ENCODE data around the gene TERT. TPM values are rescaled to one million over a fixed set of nuclear protein-coding genes. Genes with fewer than 3 reads are reported as not detected.

Gene TERT
- total and polyA plus RNA-seq, 10 of the 15 experiments (the other 5 are each of a cell fraction or from before 2014, with no cell fraction given) = 0.08 to 21.5 (median 5.0) TPM

DNA sequence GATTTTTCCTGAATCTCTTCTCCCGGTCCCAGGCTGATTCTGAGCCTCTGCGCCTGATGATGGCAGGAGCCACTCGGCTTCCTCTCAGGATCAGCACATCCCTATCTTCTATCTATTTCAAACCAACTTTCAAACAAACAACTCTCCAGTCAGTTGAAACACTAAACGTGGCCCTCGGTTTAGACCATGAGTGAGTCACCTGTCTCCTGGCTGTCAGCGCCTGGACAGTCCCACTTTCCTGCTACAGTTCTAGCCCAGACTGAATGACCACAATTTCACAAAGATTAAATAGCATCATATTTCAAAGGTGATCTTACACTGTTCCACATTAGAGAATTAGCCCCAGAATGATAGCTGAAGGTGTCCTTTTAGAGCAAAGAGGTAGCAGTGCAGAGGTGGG, 87.3 kb downstream of the TERT start:
- intact Hi-C loops (cut with micrococcal nuclease; ENCODE audit: unreplicated experiment) = no loop called here
- CTCF ChIA-PET = no interaction called here
- in situ Hi-C loops (cut with MboI) = no loop called here
- no peak for ATAC-seq
- Histone ChIP-seq H3K9ac (ENCODE audit: control insufficient read depth, insufficient read depth, low read length) (no peak overlapping the region), H3K79me2 (ENCODE audit: control insufficient read depth, insufficient read depth, low read length) (no peaks in the 10 kb centered on the region), H3K9me3 (replicated peaks; ENCODE audit: control insufficient read depth, insufficient read depth, low read length) (no peaks in the 10 kb centered on the region), H3K36me3 (ENCODE audit: control insufficient read depth in 2 of 2, insufficient read depth in 2 of 2, low read length in 1 of 2) (no peaks in the 10 kb centered on the region), H3K27me3 (replicated peaks in 1 of 2; ENCODE audit: control insufficient read depth in 2 of 2, insufficient read depth in 2 of 2, low read length in 1 of 2) (no peaks in the 10 kb centered on the region), H3K27ac (ENCODE audit: control insufficient read depth, insufficient read depth) (no peak overlapping the region), H3K4me3 (no peak overlapping the region), H4K20me1 (ENCODE audit: control insufficient read depth, insufficient read depth) (no peaks in the 10 kb centered on the region; the same call in 1 of the 2 replicates), H3K4me2 (ENCODE audit: control insufficient read depth, insufficient read depth) (no peak overlapping the region), H3K4me1 (ENCODE audit: control insufficient read depth, insufficient read depth, low read length) (no peaks in the 10 kb centered on the region), H2AFZ (ENCODE audit: control insufficient read depth, low read depth, low read length) (no peak overlapping the region)
- 44% methylated on average over 6 of the region's 6 CpGs for WGBS (ENCODE audit: insufficient coverage, insufficient replicate concordance, low lambda C conversion rate, missing lambda C conversion rate)
- POLR2A ChIA-PET = no interaction called here
- RAD21 ChIA-PET (ENCODE audit: unreplicated experiment) = interaction anchor here (1.2 kb wide), 1 partner anchor 446 kb away, joined by 5 read pairs; no protein-coding TSS in a partner anchor
- BruUV-seq (replicated peaks) = no TSS peak
- FAIRE-seq = no peak
- no peak for DNase-seq (ENCODE audit: low read depth, low spot score)
- SMC1A ChIA-PET (ENCODE audit: uncharacterized antibody, unreplicated experiment) = no interaction called here
- TF ChIP-seq STAT3 (IDR thresholded peaks at IDR 0.05; ENCODE audit: low read depth, low read length) (no peak), ATF7 (IDR thresholded peaks at IDR 0.05; ENCODE audit: low read depth) (no peak), NR2C2 (IDR thresholded peaks at IDR 0.05; ENCODE audit: borderline replicate concordance, control insufficient read depth, insufficient read length, low read depth) (no peak)
- TF ChIP-seq, protein P1, sequence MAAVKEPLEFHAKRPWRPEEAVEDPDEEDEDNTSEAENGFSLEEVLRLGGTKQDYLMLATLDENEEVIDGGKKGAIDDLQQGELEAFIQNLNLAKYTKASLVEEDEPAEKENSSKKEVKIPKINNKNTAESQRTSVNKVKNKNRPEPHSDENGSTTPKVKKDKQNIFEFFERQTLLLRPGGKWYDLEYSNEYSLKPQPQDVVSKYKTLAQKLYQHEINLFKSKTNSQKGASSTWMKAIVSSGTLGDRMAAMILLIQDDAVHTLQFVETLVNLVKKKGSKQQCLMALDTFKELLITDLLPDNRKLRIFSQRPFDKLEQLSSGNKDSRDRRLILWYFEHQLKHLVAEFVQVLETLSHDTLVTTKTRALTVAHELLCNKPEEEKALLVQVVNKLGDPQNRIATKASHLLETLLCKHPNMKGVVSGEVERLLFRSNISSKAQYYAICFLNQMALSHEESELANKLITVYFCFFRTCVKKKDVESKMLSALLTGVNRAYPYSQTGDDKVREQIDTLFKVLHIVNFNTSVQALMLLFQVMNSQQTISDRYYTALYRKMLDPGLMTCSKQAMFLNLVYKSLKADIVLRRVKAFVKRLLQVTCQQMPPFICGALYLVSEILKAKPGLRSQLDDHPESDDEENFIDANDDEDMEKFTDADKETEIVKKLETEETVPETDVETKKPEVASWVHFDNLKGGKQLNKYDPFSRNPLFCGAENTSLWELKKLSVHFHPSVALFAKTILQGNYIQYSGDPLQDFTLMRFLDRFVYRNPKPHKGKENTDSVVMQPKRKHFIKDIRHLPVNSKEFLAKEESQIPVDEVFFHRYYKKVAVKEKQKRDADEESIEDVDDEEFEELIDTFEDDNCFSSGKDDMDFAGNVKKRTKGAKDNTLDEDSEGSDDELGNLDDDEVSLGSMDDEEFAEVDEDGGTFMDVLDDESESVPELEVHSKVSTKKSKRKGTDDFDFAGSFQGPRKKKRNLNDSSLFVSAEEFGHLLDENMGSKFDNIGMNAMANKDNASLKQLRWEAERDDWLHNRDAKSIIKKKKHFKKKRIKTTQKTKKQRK (IDR thresholded peaks at IDR 0.05; ENCODE audit: low read depth, low read length) = no peak
- TF ChIP-seq, protein P2, sequence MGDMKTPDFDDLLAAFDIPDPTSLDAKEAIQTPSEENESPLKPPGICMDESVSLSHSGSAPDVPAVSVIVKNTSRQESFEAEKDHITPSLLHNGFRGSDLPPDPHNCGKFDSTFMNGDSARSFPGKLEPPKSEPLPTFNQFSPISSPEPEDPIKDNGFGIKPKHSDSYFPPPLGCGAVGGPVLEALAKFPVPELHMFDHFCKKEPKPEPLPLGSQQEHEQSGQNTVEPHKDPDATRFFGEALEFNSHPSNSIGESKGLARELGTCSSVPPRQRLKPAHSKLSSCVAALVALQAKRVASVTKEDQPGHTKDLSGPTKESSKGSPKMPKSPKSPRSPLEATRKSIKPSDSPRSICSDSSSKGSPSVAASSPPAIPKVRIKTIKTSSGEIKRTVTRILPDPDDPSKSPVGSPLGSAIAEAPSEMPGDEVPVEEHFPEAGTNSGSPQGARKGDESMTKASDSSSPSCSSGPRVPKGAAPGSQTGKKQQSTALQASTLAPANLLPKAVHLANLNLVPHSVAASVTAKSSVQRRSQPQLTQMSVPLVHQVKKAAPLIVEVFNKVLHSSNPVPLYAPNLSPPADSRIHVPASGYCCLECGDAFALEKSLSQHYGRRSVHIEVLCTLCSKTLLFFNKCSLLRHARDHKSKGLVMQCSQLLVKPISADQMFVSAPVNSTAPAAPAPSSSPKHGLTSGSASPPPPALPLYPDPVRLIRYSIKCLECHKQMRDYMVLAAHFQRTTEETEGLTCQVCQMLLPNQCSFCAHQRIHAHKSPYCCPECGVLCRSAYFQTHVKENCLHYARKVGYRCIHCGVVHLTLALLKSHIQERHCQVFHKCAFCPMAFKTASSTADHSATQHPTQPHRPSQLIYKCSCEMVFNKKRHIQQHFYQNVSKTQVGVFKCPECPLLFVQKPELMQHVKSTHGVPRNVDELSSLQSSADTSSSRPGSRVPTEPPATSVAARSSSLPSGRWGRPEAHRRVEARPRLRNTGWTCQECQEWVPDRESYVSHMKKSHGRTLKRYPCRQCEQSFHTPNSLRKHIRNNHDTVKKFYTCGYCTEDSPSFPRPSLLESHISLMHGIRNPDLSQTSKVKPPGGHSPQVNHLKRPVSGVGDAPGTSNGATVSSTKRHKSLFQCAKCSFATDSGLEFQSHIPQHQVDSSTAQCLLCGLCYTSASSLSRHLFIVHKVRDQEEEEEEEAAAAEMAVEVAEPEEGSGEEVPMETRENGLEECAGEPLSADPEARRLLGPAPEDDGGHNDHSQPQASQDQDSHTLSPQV (IDR thresholded peaks at IDR 0.05) = no peak
